ENCODE results near the gene CTPS1. TPM values are rescaled to one million over a fixed set of nuclear protein-coding genes. Genes with fewer than 3 reads are reported as not detected.
A peak's percentile ranks its signal among the peaks of the same experiment; 100 is the strongest.

Gene CTPS1
- total and polyA plus RNA-seq, 2 of the 13 experiments (the other 11 are each of a cell fraction or from before 2014, with no cell fraction given), result 9.6 to 42.8 TPM

- TF ChIP-seq IRF1 (CRISPR knock-in tag; IDR thresholded peaks at IDR 0.05; ENCODE audit: low read depth) (no peak), ZNF772 (CRISPR knock-in tag; IDR thresholded peaks at IDR 0.05) (no peak), HDAC1 (CRISPR knock-in tag; IDR thresholded peaks at IDR 0.05) (no peak), CBX1 (IDR thresholded peaks at IDR 0.05; ENCODE audit: low read depth) (no peak), DNMT1 (CRISPR knock-in tag; IDR thresholded peaks at IDR 0.05) (no peak), ZSCAN31 (CRISPR knock-in tag; IDR thresholded peaks at IDR 0.05; ENCODE audit: low read depth) (no peak), ZNF619 (CRISPR knock-in tag; IDR thresholded peaks at IDR 0.05) (no peak), REPIN1 (CRISPR knock-in tag; IDR thresholded peaks at IDR 0.05; ENCODE audit: borderline replicate concordance, low read depth) (no peak), PCBP2 (optimal IDR thresholded peaks at IDR 0.05; ENCODE audit: low read depth, low read length, poor library complexity, severe bottlenecking) (no peak), ZNF510 (CRISPR knock-in tag; IDR thresholded peaks at IDR 0.05; ENCODE audit: low read depth) (no peak), BORCS8-MEF2B (CRISPR knock-in tag; IDR thresholded peaks at IDR 0.05) (no peak), DPF2 (CRISPR knock-in tag; IDR thresholded peaks at IDR 0.05; ENCODE audit: borderline replicate concordance, low read depth) (no peak), MED1 (CRISPR knock-in tag; IDR thresholded peaks at IDR 0.05) (no peak), RBM39 (IDR thresholded peaks at IDR 0.05; ENCODE audit: low read depth, low read length, poor library complexity, severe bottlenecking) (no peak), NCOA2 (CRISPR knock-in tag; IDR thresholded peaks at IDR 0.05) (peak; percentile 28; the same call in 1 of the 2 replicates), CEBPG (CRISPR knock-in tag; IDR thresholded peaks at IDR 0.05) (peak; percentile 14; the same call in 1 of the 2 replicates), TIGD3 (CRISPR knock-in tag; IDR thresholded peaks at IDR 0.05; ENCODE audit: borderline replicate concordance) (no peak), ZBTB34 (CRISPR knock-in tag; IDR thresholded peaks at IDR 0.05) (0 out of 2 replicates have a peak, but pooled peaks have one; percentile 9), ELF3 (CRISPR knock-in tag; IDR thresholded peaks at IDR 0.05) (0 out of 2 replicates have a peak, but pooled peaks have one; percentile 45), ZBTB42 (CRISPR knock-in tag; IDR thresholded peaks at IDR 0.05) (no peak), ZNF451 (CRISPR knock-in tag; IDR thresholded peaks at IDR 0.05) (no peak), ZNF367 (CRISPR knock-in tag; IDR thresholded peaks at IDR 0.05; ENCODE audit: borderline replicate concordance) (no peak)
- TF ChIP-seq, protein P1, sequence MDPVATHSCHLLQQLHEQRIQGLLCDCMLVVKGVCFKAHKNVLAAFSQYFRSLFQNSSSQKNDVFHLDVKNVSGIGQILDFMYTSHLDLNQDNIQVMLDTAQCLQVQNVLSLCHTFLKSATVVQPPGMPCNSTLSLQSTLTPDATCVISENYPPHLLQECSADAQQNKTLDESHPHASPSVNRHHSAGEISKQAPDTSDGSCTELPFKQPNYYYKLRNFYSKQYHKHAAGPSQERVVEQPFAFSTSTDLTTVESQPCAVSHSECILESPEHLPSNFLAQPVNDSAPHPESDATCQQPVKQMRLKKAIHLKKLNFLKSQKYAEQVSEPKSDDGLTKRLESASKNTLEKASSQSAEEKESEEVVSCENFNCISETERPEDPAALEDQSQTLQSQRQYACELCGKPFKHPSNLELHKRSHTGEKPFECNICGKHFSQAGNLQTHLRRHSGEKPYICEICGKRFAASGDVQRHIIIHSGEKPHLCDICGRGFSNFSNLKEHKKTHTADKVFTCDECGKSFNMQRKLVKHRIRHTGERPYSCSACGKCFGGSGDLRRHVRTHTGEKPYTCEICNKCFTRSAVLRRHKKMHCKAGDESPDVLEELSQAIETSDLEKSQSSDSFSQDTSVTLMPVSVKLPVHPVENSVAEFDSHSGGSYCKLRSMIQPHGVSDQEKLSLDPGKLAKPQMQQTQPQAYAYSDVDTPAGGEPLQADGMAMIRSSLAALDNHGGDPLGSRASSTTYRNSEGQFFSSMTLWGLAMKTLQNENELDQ (CRISPR knock-in tag; IDR thresholded peaks at IDR 0.05; ENCODE audit: borderline replicate concordance), result no peak
- TF ChIP-seq, protein P2, sequence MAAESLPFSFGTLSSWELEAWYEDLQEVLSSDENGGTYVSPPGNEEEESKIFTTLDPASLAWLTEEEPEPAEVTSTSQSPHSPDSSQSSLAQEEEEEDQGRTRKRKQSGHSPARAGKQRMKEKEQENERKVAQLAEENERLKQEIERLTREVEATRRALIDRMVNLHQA (CRISPR knock-in tag; IDR thresholded peaks at IDR 0.05), result no peak
Observed at GRCh38 chr1:40988280-40988679, 8.8 kb downstream of the CTPS1 start (continued).
